Measurements from ENCODE around the gene PDCD5.
"Not testable (repeated sequence)": the region's sequence is repeated elsewhere in the genome, so short reads cannot be mapped to it uniquely, and the experiment has no call there.

The PDCD5 gene

GRCh38 chr19:32580353-32580900, 563 bp upstream of the PDCD5 start:
- DNase-seq, result no peak

DNA sequence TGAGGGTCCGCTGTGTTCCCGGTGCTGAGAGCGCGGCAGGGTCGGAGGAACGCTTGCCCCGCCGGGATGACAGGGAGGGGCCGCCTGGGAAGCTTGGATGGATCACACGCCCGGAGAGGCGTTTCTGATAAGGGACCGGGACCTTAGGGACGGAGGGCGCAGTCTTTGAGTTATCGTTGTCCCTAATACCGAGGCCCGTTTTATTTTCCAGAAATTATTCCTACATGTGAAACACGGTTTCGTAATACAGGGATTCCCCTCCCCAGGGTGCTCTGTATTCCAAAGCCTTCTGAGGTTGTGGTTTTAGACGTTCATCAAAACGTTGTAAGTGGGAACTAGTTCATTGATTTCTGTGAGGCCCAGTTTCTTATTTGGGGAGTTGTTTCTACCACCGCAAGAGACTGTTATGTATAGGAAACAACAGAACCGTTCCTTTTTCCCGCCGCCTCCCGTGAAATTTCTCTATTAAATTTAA, 752 bp downstream of the PDCD5 start:
- DNase-seq, result peak in 1 of 2 donors; percentile 7

- DNase-seq, result not testable (repeated sequence)
Measured at GRCh38 chr19:32587747-32588504, 6.9 kb downstream of the PDCD5 start.

GRCh38 chr19:32594021-32594420, 13.0 kb downstream of the PDCD5 start:
- DNase-seq, result no peak

GRCh38 chr19:32595491-32595890, 14.5 kb downstream of the PDCD5 start:
- DNase-seq, result no peak

DNA sequence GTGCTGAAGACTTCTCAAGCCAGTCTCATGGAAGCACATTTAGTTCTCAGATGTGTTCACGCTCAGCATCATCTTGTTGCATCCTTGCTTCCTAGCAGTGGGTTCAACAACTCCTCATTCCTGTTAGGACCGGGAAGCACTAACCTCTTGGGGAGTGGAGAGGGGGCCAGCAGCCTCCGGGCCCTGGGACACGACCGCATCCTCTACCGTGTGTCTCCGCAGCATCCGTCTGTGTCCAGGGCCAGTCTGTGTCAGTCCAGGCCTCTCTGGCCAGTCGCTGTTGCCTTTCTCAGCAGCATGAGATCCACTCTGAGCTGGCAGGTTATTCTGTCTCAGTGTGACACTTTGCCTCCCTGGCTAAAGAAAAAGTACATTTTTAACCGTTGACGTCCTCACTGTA, 17.0 kb downstream of the PDCD5 start:
- no peak for DNase-seq

GRCh38 chr19:32599258-32599657, 18.3 kb downstream of the PDCD5 start:
- DNase-seq, result no peak

DNA sequence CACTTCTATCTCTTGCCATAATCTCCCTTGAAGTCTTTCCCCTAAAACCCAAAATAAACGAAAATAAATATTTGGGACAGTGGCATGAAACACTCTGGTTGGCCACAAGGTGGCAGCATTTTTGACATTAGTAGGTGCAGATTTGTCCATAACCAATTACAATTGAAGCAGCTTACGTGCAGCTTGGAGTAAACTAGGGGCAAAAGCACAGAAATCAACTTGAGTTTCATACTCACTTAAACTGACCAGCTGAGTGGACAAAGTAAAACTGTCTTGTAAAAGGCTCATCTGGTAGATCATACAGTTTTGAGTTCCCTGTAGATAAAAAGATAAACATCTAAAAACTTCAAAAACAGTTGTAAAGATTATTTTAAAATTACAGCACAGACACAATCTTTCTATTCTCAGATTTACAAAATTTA, 18.8 kb downstream of the PDCD5 start:
- DNase-seq, result peak; percentile 4 to 56

DNA sequence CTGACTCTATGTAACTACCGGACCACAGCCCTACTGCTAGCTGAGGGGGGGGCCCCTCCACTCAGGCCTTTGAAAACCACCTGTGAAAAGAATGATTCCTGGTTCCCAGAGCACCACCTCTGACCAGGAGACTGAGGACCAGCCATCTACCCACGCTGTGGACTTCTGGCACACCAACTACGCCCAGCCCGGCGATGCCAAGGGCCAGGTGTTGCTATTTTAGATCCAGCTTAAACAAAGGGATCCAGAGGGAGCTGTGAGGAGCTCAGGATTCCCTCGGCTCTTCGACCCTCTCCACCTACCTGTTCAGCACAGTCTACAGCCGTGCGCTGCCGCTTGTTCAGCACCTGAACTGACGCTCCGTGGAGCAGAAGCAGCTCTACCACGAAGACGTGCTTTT, 23.0 kb downstream of the PDCD5 start:
- no peak for DNase-seq

DNA sequence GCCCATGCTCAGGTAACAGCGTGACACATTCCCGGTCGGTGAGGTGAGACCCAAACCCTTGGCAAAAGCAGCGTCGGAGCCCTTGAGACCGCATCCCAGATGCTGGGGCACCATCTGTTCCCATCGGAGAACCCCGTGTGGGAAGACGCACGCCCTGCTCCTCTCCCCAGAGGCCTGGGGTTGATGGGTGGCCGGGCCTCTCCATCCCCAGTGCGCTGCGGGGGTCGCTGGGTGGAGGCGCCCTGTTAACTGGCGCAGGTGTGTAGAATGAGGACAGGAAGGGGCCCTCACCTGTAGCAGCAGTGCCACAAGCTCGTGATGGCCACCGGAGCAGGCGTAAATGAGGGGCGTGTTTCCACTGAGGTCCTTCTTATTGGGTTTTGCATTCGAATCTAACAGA, 24.6 kb downstream of the PDCD5 start:
- no peak for DNase-seq

DNA sequence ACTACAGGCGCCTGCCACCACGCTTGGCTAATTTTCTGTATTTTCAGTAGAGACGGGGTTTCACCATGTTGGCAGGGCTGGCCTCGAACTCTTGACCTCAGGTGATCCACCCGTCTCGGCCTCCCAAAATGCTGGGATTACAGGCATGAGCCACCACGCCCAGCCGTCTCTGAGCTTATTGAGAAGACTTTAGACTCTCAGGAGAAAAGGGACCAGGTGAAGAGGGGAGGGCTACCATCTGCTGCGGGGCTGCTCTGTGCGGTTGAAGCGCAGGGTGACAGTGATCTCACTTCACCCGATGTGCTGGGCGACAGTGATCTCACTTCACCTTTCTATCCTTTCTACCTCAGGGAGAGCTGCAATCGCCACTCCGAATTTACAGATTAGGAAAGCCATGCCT, 25.3 kb downstream of the PDCD5 start:
- no peak for DNase-seq

GRCh38 chr19:32607479-32607878, 26.5 kb downstream of the PDCD5 start:
- DNase-seq, result no peak

DNA sequence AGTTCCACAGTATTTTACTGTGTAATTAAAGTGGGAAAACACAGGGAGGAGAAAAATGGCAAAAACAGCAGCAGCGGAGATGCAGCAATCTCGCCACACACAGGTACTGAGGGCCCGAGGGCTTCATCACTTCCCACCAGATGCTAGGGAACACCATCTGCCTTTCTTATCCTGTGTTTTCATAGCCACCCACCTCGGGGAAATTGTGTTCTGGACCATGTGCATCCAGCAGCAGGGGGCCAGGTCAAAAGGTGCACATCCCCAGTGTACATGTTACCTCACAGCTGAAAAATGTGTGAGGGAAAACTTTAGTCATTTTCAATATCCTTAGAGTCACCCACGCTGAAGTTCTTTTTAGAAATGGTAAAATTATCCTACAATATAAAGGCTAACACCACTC, 30.2 kb downstream of the PDCD5 start:
- no peak for DNase-seq

DNA sequence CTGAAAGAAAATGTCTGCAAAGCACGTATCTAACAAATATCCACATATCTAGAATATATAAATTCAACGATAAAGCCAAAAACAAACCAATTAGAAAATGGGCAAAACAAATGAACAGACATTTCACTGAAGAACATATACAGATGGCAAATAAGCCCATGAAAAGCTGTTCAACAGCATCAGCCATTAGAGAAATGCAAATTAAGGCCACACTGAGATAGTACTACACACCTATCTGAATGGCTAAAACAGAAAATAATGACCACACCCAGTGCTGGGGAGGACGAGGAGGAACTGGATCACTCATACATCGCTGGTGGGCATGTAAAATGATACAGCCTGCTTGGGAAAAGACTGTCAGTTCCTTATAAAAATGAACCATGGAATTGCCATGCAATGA, 32.0 kb downstream of the PDCD5 start:
- DNase-seq, result no peak

GRCh38 chr19:32614916-32615315, 33.9 kb downstream of the PDCD5 start:
- no peak for DNase-seq

DNA sequence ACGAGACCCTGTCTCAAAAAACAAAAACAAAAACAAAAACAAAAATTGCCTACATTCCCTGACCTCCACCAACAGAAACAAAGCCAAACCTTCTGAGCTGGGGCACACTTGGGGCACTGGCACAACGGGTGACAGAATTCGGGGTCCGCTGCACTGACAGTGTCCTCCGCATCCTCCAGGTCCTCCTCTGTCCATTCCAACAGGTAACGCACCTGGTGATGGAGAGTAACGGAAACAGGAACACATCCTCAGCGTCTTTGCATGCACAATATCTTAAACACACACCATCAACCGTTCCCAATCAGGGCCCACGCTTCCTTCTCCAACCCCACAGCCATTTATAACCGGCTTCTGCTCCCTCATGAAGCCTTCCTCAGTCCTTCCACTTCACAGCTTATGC, 34.6 kb downstream of the PDCD5 start:
- no peak for DNase-seq

- no peak for DNase-seq
Measured at GRCh38 chr19:32619051-32619685, 38.2 kb downstream of the PDCD5 start.

DNA sequence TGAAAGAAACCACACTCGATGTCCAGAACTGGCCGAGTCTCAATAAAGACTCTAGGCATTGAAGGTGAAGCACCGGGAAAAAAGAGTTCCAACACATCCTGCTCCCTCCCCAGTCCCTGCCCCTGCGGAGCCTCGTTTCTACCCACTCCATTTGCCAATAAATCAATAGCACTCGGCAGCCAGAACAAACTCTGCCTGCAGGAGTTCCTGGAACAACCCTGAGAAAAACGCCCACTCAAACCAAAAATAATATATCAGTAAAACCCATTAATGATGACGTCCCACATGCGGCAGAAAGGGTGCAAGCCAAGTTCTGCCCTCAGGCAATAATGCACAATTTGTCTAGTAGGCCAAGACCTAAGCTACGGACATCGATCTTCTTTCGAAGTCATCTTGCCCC, 41.0 kb downstream of the PDCD5 start:
- DNase-seq, result no peak

- DNase-seq, result no peak
Measured at GRCh38 chr19:32624410-32624809, 43.4 kb downstream of the PDCD5 start.

- DNase-seq, result no peak
Measured at GRCh38 chr19:32626969-32627368, 46.0 kb downstream of the PDCD5 start.

GRCh38 chr19:32627714-32628270, 46.8 kb downstream of the PDCD5 start:
- no peak for DNase-seq

DNA sequence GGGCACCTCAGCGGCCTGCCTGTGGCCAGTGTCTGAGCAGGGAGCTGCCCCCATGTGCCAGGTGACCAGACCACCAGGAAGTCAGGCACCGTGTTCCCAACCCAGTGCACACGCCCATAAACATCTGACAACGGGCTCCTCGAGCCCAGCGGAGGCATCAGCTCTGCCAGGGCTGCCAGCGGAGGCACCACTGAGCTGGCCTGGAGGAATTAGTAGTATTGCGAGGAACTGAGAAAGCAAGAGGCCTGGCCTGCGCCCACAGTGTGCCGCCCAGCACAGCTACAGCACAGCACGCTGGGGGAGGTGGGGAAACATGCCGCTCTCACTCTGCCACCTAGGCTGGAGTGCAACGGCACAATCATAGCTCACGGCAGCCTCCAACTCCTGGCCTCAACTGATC, 49.3 kb downstream of the PDCD5 start:
- DNase-seq, result no peak

GRCh38 chr19:32631381-32631780, 50.4 kb downstream of the PDCD5 start:
- no peak for DNase-seq

All from hippocampal formation (tissue), 2 donors.